Glutamatergic neuron (in vitro differentiated cells): ENCODE results near the gene BYSL. TPM values are rescaled to one million over a fixed set of nuclear protein-coding genes. Genes with fewer than 3 reads are reported as not detected.

Experiments
- DNase-seq: peaks from one replicate; pipeline ENCODE4 v3.0.0; 2022
- H3K27ac Mint-ChIP-seq: one replicate; pipeline ENCODE4 v1.8.0; 2020; ENCODE audit warnings: mild to moderate bottlenecking, mixed read lengths, inconsistent platforms; ENCODE audit not compliant: unreplicated experiment
- H3K27me3 Mint-ChIP-seq: one replicate; pipeline ENCODE4 v1.8.0; 2020; ENCODE audit warnings: mild to moderate bottlenecking, moderate library complexity, mixed read lengths, inconsistent platforms; ENCODE audit not compliant: unreplicated experiment
- H3K36me3 Mint-ChIP-seq: one replicate; pipeline ENCODE4 v1.8.0; 2020; ENCODE audit warnings: mild to moderate bottlenecking, mixed read lengths, inconsistent platforms; ENCODE audit not compliant: unreplicated experiment
- H3K4me1 Mint-ChIP-seq: one replicate; pipeline ENCODE4 v1.8.0; 2020; ENCODE audit warnings: mild to moderate bottlenecking, low read depth, mixed read lengths, inconsistent platforms; ENCODE audit not compliant: unreplicated experiment
- H3K4me3 Mint-ChIP-seq: one replicate; pipeline ENCODE4 v1.8.0; 2020; ENCODE audit warnings: mild to moderate bottlenecking, mixed read lengths, inconsistent platforms; ENCODE audit not compliant: unreplicated experiment
- H3K9me3 Mint-ChIP-seq: one replicate; pipeline ENCODE4 v1.8.0; 2020; ENCODE audit warnings: mild to moderate bottlenecking, moderate library complexity, mixed read lengths, inconsistent platforms; ENCODE audit not compliant: unreplicated experiment
- total RNA-seq: library from RNA; stranded (reverse); fragmentation: NEBNext Ultra II Directional; extraction: Animal tissue kit (Norgen Biotek cat#: 25700); gene quantifications from one replicate; pipeline ENCODE4 v1.2.1, GENCODE V29; 2021; ENCODE audit not compliant: unreplicated experiment
- TF ChIP-seq, protein P1 (sequence below): fragments of 200-600 bp; sonication (generic); IDR thresholded peaks from one replicate; pipeline ENCODE4 v1.5.0; 2021; ENCODE audit not compliant: partially characterized antibody, unreplicated experiment

Gene BYSL
- total RNA-seq, 1 donor from 2014 or later: 36.2 TPM

DNA sequence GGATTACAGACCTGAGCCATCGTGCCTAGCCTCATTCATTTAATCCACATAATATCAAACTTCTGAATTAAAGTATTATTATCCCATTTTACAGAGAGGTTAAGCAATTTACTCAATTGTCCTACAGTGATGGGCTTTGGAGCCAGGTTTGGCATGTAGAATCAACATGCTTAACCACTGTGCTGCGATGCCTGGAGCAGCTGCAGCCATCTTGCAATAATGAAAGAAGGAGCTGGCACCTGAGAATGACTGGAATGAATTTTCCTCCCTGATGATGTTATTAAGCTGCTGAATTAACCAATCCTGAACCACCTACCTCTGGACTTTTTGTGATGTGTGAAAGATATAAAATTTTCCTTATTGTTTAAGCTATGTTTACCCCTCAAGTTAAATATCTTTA lies 33.4 kb downstream of the BYSL start:
- TF ChIP-seq, protein P1, sequence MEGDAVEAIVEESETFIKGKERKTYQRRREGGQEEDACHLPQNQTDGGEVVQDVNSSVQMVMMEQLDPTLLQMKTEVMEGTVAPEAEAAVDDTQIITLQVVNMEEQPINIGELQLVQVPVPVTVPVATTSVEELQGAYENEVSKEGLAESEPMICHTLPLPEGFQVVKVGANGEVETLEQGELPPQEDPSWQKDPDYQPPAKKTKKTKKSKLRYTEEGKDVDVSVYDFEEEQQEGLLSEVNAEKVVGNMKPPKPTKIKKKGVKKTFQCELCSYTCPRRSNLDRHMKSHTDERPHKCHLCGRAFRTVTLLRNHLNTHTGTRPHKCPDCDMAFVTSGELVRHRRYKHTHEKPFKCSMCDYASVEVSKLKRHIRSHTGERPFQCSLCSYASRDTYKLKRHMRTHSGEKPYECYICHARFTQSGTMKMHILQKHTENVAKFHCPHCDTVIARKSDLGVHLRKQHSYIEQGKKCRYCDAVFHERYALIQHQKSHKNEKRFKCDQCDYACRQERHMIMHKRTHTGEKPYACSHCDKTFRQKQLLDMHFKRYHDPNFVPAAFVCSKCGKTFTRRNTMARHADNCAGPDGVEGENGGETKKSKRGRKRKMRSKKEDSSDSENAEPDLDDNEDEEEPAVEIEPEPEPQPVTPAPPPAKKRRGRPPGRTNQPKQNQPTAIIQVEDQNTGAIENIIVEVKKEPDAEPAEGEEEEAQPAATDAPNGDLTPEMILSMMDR: no peak
- no peak for DNase-seq
- H3K27ac Mint-ChIP-seq: no peak overlapping the region
- H3K4me3 Mint-ChIP-seq: no peak overlapping the region
- H3K9me3 Mint-ChIP-seq: peaks cover 8% of the 10 kb centered on the region
- no peaks in the 10 kb centered on the region for H3K27me3 Mint-ChIP-seq
- H3K36me3 Mint-ChIP-seq: no peaks in the 10 kb centered on the region
- H3K4me1 Mint-ChIP-seq: peaks cover 4% of the 10 kb centered on the region

DNA sequence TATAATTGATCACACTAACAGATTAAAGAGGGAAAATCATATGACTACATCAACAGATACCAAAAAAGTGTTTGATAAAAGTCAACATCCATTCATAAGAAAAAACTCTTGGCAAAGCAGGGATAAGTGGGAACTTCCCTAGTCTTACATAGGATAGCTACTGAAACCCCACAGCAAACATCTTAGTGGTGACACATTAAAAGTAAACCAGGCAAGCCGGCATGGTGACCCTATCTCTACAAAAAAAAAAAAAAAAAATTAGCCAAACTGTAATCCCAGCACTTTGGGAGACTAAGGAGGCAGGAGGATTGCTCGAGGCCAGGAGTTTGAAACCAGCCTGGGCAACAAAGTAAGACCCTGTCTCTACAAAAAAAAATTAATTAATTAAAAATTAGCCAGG lies 34.1 kb downstream of the BYSL start:
- Mint-ChIP-seq H3K27me3 (no peaks in the 10 kb centered on the region), H3K4me3 (no peak overlapping the region), H3K27ac (no peak overlapping the region), H3K36me3 (no peaks in the 10 kb centered on the region), H3K9me3 (peaks cover 8% of the 10 kb centered on the region), H3K4me1 (peaks cover 4% of the 10 kb centered on the region)
- DNase-seq: no peak
- TF ChIP-seq, protein P1: no peak

GRCh38 chr6:41957117-41957516 lies 35.8 kb downstream of the BYSL start:
- Mint-ChIP-seq H3K27me3 (no peaks in the 10 kb centered on the region), H3K4me1 (peaks cover 4% of the 10 kb centered on the region), H3K27ac (no peak overlapping the region), H3K9me3 (peaks cover 13% of the 10 kb centered on the region), H3K36me3 (no peaks in the 10 kb centered on the region), H3K4me3 (no peak overlapping the region)
- no peak for DNase-seq
- TF ChIP-seq, protein P1: no peak

- H3K9me3 Mint-ChIP-seq: peaks cover 11% of the 10 kb centered on the region
- TF ChIP-seq, protein P1: no peak
- no peak overlapping the region for H3K4me3 Mint-ChIP-seq
- no peaks in the 10 kb centered on the region for H3K36me3 Mint-ChIP-seq
- no peaks in the 10 kb centered on the region for H3K27me3 Mint-ChIP-seq
- H3K4me1 Mint-ChIP-seq: peaks cover 4% of the 10 kb centered on the region
- no peak for DNase-seq
- no peak overlapping the region for H3K27ac Mint-ChIP-seq
These were observed 36.9 kb downstream of the BYSL start for GRCh38 chr6:41958022-41958856.

DNA sequence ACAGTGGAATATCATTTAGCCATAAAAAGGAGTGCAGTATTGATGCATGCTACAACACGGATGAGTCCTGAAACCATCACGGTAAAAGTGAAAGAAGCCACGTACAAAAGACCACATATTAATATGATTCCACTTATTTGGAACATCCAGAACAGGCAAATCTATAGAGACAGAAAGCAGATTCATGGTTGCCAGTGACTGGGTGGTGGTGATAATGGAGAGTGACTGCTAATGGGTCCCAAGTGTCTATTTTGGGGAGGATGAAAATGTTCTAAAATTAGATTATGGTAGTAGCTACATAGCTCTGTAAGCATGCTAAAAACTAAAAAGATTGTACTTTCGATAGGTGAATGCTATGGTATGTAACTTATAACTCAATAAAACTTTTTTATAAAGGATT lies 38.7 kb downstream of the BYSL start:
- no peak overlapping the region for H3K27ac Mint-ChIP-seq
- peaks cover 12% of the 10 kb centered on the region for H3K4me1 Mint-ChIP-seq
- TF ChIP-seq, protein P1: no peak
- peaks cover 11% of the 10 kb centered on the region for H3K9me3 Mint-ChIP-seq
- no peaks in the 10 kb centered on the region for H3K27me3 Mint-ChIP-seq
- H3K4me3 Mint-ChIP-seq: no peak overlapping the region
- H3K36me3 Mint-ChIP-seq: no peaks in the 10 kb centered on the region
- DNase-seq: no peak
